Measurements from ENCODE around the gene CD1C.

DNA sequence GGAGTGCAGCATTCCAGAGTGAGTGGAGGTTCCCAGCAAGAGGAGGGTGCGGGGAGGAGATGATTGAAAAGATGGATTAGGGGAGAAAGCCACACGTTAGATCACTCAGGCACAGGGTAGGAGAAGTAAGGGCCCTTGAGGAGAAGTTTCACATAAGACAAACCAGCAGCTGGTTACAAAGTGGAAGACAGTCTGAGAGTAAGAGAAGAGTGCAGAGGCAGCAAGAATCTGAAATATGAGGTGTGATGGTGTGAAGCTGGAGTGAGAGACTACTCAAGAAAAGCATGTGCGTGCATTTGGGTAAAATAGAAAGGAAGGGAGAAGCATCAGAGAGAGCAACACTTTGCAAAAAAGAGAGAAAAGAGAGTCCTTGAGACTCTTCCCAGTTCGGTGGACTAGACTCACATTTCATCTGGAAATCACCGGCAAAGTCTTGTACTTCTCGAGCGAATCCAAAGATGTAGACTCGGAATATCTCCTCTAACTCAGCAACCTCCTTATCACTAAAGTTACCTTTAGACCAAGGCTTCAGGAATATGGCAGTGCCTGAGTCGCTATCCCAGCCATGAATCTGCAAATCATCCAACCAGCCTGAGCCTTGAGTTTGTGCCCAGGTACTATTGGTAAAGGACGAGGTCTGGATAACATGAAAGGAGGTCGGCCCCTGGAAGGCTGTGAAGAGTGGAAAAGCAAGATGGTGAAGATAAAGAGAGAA lies 40.8 kb downstream of the CD1C start:
- TF ChIP-seq, protein P1, sequence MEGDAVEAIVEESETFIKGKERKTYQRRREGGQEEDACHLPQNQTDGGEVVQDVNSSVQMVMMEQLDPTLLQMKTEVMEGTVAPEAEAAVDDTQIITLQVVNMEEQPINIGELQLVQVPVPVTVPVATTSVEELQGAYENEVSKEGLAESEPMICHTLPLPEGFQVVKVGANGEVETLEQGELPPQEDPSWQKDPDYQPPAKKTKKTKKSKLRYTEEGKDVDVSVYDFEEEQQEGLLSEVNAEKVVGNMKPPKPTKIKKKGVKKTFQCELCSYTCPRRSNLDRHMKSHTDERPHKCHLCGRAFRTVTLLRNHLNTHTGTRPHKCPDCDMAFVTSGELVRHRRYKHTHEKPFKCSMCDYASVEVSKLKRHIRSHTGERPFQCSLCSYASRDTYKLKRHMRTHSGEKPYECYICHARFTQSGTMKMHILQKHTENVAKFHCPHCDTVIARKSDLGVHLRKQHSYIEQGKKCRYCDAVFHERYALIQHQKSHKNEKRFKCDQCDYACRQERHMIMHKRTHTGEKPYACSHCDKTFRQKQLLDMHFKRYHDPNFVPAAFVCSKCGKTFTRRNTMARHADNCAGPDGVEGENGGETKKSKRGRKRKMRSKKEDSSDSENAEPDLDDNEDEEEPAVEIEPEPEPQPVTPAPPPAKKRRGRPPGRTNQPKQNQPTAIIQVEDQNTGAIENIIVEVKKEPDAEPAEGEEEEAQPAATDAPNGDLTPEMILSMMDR (IDR thresholded peaks at IDR 0.05), result no peak
- TF ChIP-seq POLR2AphosphoS5 (IDR thresholded peaks at IDR 0.05), result no peak

Measured in prostate gland (tissue), 2 donors.